ENCODE results near the gene DRC3.
"Not testable (repeated sequence)": the region's sequence is repeated elsewhere in the genome, so short reads cannot be mapped to it uniquely, and the experiment has no call there.

The DRC3 gene, protein sequence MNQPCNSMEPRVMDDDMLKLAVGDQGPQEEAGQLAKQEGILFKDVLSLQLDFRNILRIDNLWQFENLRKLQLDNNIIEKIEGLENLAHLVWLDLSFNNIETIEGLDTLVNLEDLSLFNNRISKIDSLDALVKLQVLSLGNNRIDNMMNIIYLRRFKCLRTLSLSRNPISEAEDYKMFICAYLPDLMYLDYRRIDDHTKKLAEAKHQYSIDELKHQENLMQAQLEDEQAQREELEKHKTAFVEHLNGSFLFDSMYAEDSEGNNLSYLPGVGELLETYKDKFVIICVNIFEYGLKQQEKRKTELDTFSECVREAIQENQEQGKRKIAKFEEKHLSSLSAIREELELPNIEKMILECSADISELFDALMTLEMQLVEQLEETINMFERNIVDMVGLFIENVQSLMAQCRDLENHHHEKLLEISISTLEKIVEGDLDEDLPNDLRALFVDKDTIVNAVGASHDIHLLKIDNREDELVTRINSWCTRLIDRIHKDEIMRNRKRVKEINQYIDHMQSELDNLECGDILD

DNA sequence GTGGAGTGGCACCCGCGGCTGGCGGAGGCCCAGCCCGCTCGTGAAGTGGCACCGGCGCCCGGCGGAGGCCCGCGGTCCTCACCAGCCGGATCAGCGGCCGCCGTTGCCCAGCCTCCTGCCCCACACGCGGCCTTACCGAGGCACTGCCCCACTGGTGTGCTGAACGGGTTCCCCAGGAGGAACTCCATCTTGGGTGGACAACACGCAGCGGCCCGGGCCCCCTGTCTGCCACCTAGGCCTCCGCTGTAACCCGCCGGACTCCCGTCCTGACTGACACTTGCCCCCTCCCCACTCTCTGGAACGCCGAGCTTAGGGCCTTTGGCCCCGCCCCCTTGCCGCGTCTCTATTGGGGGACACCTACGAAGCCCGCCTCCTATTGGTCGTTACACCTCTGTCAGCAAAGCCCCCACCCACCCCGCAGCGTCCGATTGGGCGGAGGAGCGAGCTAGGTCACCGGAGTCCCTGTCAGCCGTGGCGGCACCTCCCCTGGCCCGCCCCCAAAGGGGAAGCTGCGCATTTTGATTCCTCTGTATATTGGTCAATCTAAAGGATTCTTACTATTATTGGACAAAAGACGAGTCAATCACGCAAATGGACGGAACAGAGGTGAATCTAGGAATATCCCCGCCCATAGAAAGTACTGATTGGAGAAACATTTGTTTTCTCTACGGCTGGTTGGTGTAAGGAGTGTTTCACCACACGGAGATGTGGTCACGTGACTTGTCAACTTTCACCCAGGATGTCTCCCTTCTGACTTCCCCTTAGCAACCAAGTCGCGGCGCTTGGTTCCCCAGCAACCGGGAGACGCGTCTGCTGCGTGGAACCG lies at the start of gene DRC3, which contains the start of gene TOM1L2:
Gene DRC3, plus strand, starts transcription at position 737 of the 826 bp plus-strand sequence. CDS start 4,737 bp downstream, outside the sequence.
Gene TOM1L2, minus strand, starts transcription at position 275 of the 826 bp plus-strand sequence. Its CDS starts 87 bp downstream, at position 188.
- DNase-seq, result peak; percentile 100

DNA sequence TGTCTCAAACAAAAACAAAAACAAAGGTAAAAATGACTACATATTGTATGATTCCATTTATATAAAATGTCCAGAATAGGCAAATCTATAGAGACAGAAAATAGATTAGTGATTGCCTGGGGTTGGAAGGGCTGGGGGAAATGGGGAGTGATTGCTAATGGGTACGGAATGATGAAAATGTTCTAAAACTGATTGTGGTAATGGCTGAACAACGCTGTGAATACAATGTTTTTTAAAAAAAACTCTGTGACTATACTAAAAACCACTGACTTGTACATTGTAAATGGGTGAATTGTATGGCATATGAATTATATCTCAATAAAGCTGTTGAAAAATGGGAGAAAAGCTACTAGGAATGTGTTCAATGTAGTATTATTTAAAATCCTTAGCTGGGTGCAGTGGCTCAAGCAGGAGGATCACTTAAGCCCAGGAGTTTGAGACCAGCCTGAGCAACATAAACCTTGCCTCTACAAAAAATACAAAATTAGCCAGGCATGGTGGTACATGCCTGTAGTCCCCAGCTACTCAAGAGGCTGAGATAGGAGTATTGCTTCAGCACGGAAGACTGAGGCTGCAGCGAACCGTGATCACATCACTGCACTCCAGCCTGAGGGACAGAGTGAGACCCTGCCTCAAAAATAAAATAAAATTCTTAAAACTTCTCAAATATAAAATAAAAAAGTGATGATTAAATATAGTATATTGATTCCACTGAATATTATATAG lies 48.4 kb upstream of the DRC3 start:
- DNase-seq, result no peak

DNA sequence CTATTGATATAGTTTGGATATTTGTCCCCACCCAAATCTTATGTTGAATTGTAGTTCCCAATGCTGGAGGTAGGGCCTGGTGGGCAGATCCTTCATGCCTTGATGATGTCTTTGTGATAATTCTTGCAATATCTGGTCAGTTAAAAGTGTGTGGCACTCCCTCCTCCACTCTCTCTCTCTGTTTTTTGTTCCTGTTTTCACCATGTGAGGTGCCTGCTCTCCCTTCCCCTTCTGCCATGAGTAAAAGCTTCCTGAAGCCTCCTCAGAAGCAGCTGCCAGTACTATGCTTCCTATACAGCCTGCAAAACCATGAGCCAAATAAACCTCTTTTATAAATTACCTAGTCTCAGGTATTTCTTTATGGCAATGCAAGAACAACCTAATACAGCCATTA lies 47.8 kb upstream of the DRC3 start:
- no peak for DNase-seq

DNA sequence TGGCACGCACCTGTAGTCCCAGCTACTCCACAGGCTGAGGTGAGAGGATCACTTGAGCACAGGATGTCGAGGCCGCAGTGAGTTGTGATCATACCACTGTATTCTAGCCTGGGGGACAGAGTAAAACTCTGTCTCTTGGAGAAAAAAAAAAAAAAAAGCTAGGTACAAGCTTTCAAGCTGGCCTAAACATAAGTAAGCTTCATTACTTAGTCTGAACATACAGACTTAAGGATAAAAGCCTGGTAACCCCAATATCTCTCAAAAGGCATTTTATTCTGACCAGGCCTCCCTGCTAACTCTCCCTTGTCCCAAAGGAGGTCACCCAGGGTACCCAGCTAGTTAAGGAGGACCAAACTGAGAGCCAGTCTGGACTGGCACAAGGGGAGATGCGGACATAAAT lies 46.6 kb upstream of the DRC3 start:
- no peak for DNase-seq

DNA sequence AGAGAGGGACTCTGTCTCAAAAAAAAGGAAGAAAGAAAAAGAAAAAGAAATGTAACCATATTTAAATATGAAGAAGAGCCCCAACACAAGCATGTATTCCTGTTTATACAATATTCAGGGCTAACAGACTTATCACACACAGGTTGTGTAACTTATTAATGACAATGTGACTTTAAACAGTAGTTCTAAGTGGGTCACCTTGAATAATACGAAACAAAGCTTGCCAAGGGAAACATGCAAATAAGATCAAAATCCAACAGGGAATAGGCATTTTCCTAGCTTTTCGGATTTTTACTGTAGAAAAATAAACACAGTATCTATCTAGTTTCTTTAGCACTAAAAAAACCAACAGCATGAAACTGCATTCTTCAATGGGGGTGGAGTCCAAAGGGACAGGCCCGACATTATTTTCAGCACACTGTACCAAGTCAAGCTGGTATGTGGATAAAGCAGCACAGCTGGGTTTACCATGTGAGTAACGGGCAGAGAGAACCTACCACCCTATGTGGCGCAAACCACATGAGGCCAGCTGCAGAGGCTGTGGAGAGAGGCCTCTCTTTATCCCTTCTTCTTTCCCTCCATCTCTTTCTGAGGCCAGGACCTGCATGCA lies 45.7 kb upstream of the DRC3 start:
- no peak for DNase-seq

DNA sequence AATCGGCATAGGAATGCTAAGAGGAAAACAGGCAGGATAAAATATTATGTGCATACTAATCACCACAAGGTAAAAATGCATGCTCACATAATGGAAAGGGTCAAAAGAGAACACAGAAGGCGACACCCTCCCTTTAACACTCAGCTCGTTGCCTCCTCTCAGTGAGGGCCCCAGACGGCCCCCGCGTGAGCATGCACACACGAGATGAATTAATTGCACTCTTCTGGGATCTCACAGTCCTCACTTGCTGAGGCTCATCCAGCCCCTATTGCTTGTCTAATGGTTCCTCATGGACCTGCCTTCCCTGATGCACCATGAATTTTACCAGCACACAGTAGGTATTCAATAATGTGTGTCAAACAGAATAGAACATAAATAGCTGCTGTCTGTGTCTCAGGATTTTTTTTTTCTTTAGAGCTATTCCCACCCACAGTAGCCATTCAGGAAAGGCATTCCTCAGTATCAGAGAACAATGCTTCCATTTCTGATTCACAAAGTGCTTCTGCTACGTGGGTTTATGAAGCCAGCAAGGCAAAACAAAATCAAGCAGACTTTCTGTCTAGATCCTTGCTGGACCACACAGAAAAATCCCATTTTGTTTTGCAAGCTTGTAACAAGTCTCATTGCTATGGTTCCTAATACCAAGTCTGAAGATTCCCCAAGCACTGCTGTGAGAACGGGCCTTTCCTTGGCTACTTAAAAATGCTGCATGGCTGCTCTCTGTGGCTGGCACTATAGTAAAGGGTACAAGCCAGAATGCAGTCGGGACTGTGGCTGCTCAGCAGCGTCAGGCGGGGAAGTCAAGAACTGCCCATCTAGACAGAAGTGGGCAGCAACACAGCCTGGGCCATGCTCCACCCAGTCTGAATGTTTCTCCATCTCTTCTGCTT lies 44.0 kb upstream of the DRC3 start:
- DNase-seq, result no peak

DNA sequence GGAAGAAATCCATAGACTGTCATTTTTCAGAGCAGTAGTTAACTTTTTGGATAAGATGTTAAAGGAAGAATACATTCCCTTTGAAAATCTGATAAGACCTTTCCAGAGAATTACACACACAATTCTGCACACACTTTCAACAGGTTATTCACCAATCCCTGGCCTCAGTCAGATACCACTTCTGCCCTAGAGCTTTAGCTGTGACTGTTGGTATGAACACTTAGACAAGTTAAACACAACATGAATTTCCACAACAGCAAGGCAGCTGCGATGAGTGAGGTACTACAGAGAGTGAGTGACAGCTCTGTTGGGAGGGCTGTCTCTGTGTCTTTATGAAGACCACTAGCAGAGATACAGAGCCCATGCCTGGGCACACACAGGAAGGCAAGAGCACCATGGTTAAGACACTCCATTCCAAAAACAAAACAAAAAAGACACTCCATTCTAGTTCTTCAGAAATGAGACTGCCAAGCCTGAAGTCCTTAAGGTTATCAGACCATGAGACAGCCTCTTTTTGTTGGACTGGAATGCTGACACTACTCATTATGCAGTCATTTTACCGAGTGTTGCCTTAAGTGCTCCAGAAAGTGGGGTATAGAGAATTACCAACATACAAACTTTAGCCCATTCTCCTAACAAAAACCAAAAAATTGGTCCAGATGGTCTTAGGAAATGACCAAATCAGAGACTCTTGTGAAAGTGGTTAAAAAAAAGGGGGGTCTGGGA lies 42.8 kb upstream of the DRC3 start:
- DNase-seq, result no peak

DNA sequence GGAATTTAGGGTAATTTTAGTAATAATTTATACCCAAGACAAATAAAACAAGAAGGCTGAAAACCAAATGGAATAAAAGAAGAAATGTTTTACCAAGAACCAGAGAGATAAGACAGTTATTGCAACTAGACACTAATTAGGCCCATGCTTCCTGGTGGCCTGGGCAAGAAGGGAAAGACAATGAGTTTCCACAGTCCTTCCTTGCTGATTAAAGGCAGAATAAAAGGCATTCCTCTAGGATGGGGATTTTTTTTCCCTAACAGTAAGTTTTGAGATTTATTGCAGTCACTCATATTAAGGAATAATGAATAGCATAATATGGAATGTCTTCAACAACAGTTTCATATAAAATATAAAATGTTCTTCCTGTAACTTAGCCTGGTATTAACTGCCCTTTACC lies 42.0 kb upstream of the DRC3 start:
- no peak for DNase-seq

DNA sequence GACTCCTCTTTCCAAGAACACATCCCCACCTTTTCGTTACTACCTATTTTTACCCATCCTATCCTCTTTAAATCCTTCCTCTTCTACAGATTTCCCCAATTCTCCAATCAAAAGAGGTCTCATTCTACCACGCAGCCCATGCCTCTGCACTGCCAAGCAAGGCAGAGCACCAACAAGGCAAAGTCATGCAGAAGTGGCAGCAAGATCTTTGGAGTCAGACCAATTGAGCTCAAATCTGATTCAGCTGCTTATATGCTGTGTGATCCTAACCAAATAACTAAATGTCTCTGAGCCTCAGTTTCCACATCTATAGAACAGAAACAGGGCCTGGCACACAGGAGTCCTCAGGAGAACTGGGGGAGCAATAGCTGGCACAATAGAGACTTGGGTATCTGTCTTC lies 41.5 kb upstream of the DRC3 start:
- DNase-seq, result no peak

DNA sequence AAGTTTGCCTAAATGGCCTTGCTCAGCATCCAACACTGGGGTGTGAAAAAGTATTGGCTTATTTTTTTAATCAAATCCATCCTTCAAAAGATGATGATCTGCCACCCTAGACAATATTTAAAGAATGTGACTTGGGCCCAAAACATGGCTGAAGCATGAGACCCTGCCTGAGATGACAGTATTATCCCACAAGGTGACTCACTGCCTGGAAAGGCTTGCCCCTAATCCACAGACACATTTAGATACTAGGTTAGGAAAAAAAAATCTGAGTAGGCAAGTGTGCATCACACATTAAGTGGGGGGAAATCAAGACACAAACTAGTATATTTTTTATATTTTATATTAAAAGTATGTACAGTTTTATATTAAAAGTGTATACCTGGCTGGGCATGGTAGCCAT lies 38.9 kb upstream of the DRC3 start:
- DNase-seq, result no peak

DNA sequence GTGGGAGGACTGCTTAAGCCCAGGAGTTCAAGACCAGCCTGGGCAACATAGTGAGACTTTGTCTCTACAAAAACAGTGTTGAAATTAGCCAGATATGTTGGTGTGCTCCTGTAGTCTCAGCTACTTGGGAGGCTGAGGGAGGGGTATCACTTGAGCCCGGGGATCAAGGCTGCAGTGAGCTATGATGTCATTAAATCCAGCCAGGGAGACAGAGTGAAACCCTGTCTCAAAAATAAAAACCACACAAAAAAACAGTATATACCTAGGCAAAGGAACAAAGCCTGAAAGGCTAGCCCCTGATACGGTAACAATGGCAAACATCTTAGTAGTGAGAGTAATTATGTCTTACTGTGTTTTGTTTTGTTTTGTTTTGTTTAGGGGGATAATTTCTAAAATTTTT lies 38.4 kb upstream of the DRC3 start:
- DNase-seq, result no peak

DNA sequence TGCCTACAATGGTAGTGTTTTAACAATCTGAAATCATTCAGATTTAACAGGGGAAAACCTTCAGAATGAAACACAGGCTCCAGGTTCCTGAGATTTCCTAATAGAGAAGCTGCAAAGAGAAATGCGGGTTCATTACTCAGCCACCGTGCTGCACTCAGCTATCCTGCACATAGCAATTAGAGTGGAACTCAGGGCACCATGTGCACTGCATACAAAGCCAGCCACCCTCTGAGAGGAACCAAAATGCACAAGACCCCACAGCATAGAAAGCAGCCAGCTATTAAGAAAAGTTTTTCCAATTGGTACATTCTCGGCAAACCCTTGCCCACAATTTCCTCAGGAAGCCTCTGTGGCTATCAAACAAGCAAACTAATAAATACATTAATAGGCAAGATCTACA lies 37.9 kb upstream of the DRC3 start:
- no peak for DNase-seq

DNA sequence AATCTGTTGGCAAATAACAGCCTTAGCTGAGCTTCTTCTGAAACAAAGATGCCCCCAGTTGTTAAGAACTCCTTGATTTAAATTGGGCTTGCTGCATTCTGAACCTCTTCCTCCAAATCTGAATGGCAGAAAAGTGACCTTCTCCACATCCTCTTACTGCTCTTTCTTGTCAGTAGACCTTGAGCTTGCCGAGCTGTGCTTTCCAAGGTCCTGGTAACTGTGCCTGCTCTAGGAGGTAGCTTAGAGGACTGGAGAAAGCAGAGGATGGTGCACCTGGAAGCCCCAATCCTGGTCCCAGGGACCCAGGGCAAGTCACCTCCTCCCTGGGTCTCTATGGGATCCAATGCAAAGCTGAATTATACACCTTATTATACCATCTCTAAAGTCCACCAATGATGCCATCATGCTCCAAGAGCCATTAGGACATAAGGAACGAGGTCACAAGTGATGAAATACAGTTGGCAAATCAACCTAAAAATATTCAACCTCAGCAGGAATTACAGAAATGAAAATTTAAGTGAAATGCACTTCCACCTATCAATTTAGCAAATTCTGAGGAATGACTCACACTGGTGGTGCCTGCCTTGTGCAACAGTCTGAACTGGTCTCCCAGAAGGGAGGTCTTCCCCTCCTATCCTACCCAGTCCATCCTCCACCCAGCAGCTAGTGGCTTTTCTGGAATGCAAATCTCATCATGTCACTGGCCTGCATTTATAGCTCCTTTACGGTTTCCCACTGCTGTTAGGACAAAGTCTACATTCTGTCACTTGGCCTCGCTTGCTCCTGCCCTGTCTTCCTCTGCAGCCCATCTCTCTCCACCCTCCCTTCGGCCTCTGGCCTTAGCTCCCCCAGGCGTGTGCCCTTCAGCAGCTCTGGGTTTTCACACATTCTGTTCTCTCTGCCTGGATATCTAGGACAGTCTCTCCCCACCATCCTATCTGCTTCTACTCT lies 37.1 kb upstream of the DRC3 start:
- no peak for DNase-seq

DNA sequence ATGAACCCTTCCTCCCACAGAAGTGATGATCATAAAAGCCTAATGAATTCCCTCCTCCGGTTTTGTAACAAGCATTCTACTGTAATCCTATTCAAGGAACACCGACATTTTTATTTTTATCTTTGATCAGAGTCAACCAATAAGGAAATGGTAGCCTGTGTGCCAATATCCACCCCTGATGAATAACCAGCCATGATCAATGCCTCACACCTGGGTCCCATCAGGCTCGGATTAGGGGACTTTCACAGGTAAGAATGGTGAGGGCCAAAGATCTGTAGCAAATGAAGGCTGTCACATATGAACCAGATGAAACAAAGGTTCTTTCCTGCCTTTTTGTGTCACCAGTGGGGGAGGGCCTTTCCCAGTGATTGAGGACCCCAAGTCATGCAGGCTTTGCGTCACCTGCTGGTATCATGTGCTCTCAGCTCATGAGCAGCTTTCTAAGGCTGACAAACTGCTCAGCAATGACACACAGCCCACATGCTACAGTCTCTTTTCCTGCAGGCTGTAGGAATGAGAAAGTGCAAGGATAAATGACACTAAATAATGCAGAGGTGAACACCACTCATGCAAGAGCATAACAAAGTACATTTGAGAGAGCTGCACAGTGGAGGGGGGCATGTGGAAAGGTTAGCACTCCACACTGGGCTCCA lies 35.3 kb upstream of the DRC3 start:
- no peak for DNase-seq

DNA sequence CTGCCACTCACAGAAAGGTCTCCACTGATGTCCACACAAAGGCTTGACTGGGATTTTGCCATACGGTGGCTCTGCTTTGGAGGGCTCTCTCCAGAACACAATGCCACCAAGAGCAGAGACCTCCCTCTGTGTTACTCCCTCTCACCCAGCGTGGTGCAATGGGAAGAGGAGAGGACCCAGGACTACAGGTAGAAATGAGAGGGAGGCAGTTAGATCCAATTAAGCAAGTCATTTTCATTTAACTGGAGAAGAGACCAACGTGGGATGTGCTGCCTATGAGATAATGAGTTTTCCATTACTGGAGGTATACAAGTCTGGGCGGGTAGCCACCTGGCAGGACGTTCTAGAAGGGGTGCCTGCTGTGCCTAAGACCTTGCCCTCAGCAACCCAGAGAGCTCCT lies 34.7 kb upstream of the DRC3 start:
- no peak for DNase-seq

DNA sequence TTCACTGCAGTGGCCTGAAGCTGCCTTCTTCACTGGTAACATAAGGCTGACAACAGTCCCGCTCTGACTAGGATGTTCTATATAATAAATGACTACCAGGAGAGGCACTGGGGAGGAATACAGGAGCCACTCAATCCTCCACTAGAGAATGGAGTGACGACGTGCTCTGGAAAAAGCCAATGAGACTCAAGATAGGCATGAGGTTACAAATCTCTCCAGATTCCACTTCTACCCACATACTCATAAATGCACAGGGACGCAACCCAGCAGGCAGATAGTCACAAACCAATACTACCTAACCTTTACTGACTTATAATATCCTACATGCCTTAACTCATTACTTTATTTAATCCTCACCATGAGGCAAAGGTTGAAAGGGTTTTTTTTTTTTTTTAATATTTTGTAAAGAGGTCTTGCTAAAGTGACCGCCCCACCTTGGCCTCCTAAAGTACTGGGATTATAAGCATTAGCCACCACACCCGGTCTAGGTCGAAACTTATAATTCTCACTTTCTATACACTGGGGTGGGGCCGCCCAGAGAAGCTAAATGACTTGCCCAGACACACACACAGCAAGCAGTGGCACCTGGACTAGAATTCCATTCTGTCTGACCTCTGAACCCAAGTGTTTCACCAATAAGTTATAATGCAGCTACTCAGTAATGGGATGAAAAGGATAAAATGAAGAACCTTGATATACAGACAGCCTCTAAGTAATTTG lies 34.1 kb upstream of the DRC3 start:
- DNase-seq, result no peak

DNA sequence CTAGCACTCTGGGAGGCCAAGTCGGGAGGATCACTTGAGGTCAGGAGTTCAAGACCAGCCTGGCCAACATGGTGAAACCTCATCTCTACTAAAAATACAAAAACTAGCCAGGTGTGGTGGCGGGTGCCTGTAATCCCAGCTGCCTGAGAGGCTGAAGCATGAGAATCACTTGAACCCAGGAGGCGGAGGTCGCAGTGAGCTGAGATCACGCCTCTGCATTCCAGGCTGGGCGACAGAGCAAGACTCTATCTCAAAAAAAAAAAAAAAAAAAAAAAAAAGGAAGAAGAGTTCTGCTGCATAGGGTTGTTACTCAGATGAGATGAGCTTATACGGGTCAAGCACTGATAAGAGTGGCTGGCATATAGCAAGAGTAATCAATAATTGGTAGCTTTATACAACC lies 32.7 kb upstream of the DRC3 start:
- not testable (repeated sequence) for DNase-seq

DNA sequence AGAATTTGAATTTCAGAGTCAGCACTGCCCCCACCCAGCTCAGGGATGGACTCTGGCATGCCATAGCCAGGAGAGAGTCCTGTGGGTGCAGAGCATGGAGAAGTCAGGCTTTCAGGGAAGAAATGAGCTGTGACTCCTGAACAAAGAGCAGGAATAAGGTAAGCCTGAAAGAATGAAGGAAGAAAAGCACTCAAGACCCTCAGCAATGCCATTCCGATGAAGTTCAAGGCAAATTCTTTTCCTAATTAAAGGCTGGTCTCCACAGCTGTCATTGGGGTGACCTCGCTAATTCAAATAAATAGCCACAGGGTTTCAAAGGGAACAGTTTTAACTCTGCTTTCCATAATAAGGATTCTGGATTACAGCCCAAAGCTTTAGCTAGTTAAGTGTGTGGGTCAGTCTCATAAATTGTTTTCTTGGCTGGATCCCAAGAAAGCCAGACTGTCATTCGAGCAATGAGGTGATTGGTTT lies 32.2 kb upstream of the DRC3 start:
- no peak for DNase-seq
